ENCODE measurements around the gene MYH11. TPM values are rescaled to one million over a fixed set of nuclear protein-coding genes. Genes with fewer than 3 reads are reported as not detected.

Gene MYH11
- polyA plus RNA-seq, 3 donors = 0.06 TPM; not detected in 2

DNA sequence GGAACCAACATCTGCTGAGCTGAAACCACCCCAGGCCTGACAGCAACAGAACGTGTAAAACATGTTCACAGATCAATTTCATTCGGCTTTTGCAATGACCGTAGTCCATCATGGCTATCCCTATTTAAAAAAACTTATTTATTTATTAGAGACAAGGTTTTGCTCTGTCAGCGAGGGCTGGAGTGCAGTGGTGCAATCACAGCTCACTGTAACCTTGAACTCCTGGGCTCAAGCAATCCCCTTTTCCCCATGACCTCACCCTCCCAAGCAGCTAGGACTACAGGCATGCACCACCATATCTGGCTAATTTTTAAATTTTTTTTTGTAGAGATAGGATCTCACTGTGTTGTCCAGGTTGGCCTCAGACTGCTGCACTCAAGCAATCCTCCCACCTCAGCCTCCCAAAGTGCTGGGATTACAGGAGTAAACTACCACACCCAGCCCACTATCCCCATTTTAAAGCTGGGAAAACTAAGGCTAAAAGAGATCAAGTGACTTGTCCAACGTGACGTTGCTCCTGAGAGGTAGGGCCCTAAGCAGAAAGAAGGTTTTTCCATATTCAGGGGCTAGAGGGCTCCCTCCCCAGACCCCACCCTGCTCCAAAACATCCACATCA, 77.7 kb downstream of the MYH11 start:
- H3K27me3 Mint-ChIP-seq (ENCODE audit: low read depth in 3 of 3) = peaks cover 0 to 4% (median 4%) of the 10 kb centered on the region in 3 donors
- H3K27ac Mint-ChIP-seq = no peak overlapping the region
- TF ChIP-seq, protein P1, sequence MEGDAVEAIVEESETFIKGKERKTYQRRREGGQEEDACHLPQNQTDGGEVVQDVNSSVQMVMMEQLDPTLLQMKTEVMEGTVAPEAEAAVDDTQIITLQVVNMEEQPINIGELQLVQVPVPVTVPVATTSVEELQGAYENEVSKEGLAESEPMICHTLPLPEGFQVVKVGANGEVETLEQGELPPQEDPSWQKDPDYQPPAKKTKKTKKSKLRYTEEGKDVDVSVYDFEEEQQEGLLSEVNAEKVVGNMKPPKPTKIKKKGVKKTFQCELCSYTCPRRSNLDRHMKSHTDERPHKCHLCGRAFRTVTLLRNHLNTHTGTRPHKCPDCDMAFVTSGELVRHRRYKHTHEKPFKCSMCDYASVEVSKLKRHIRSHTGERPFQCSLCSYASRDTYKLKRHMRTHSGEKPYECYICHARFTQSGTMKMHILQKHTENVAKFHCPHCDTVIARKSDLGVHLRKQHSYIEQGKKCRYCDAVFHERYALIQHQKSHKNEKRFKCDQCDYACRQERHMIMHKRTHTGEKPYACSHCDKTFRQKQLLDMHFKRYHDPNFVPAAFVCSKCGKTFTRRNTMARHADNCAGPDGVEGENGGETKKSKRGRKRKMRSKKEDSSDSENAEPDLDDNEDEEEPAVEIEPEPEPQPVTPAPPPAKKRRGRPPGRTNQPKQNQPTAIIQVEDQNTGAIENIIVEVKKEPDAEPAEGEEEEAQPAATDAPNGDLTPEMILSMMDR (IDR thresholded peaks at IDR 0.05) = no peak
- no peaks in the 10 kb centered on the region for H3K4me1 Mint-ChIP-seq
- H3K4me1 ChIP-seq (ENCODE audit: control insufficient read depth in 1 of 2, insufficient read depth in 2 of 2, low read length in 2 of 2) = no peaks in the 10 kb centered on the region
- H3K27ac ChIP-seq (ENCODE audit: low read depth in 1 of 2, low read length in 2 of 2) = no peak overlapping the region
- intact Hi-C loops (cut with micrococcal nuclease) = no loop called here
- H3K36me3 ChIP-seq (replicated peaks in 1 of 2; ENCODE audit: control insufficient read depth in 1 of 2, insufficient read depth in 2 of 2, low read length in 2 of 2) = no peaks in the 10 kb centered on the region
- H3K4me2 ChIP-seq (replicated peaks; ENCODE audit: extremely low read depth, low read length, poor library complexity, severe bottlenecking) = no peak overlapping the region
- H2AFZ ChIP-seq (ENCODE audit: insufficient read depth, low read depth, low read length, poor library complexity, severe bottlenecking) = no peak overlapping the region
- H4K20me1 ChIP-seq (ENCODE audit: insufficient read depth, low read length) = no peaks in the 10 kb centered on the region
- H3K36me3 Mint-ChIP-seq = no peaks in the 10 kb centered on the region
- H3K79me2 ChIP-seq (ENCODE audit: insufficient read depth, low read length) = no peaks in the 10 kb centered on the region
- no peak overlapping the region for H3K4me3 Mint-ChIP-seq
- no peak overlapping the region for H3K9ac ChIP-seq (ENCODE audit: insufficient read depth, low read length, poor library complexity, severe bottlenecking)
- WGBS (ENCODE audit: insufficient coverage) = 92% methylated on average over 2 of the region's 6 CpGs
- peaks cover 0 to 2% (median 0%) of the 10 kb centered on the region in 7 donors for H3K9me3 Mint-ChIP-seq
- H3K4me3 ChIP-seq (replicated peaks in 1 of 3; ENCODE audit: low read depth in 2 of 3, low read length in 3 of 3) = no peak overlapping the region
- peaks cover 0 to 2% of the 10 kb centered on the region in 2 donors for H3K27me3 ChIP-seq (ENCODE audit: control insufficient read depth in 2 of 2, insufficient read depth in 2 of 2, low read length in 2 of 2)
- no peaks in the 10 kb centered on the region for H3K9me3 ChIP-seq (replicated peaks in 1 of 2; ENCODE audit: control insufficient read depth in 1 of 2, insufficient read depth in 1 of 2, low read length in 2 of 2)
- no peak for DNase-seq

- intact Hi-C loops (cut with micrococcal nuclease) = no loop called here
- peaks cover 0 to 4% (median 4%) of the 10 kb centered on the region in 3 donors for H3K27me3 Mint-ChIP-seq (ENCODE audit: low read depth in 3 of 3)
- WGBS (ENCODE audit: insufficient coverage) = 97% methylated on average over 5 of the region's 8 CpGs
Measured at GRCh38 chr16:15778204-15778743, 78.6 kb downstream of the MYH11 start.

More at GRCh38 chr16:15778204-15778743, 78.6 kb downstream of the MYH11 start:
- peaks cover 0 to 2% (median 0%) of the 10 kb centered on the region in 7 donors for H3K9me3 Mint-ChIP-seq
- DNase-seq = no peak
- no peaks in the 10 kb centered on the region for H3K4me1 Mint-ChIP-seq
- H2AFZ ChIP-seq (ENCODE audit: insufficient read depth, low read depth, low read length, poor library complexity, severe bottlenecking) = no peak overlapping the region
- H4K20me1 ChIP-seq (ENCODE audit: insufficient read depth, low read length) = no peaks in the 10 kb centered on the region
- TF ChIP-seq, protein P1 (IDR thresholded peaks at IDR 0.05) = no peak
- H3K4me1 ChIP-seq (ENCODE audit: control insufficient read depth in 1 of 2, insufficient read depth in 2 of 2, low read length in 2 of 2) = no peaks in the 10 kb centered on the region
- no peak overlapping the region for H3K4me2 ChIP-seq (replicated peaks; ENCODE audit: extremely low read depth, low read length, poor library complexity, severe bottlenecking)
- no peak overlapping the region for H3K9ac ChIP-seq (ENCODE audit: insufficient read depth, low read length, poor library complexity, severe bottlenecking)
- no peaks in the 10 kb centered on the region for H3K36me3 ChIP-seq (replicated peaks in 1 of 2; ENCODE audit: control insufficient read depth in 1 of 2, insufficient read depth in 2 of 2, low read length in 2 of 2)
- H3K79me2 ChIP-seq (ENCODE audit: insufficient read depth, low read length) = no peaks in the 10 kb centered on the region
- H3K4me3 Mint-ChIP-seq = no peak overlapping the region
- no peak overlapping the region for H3K4me3 ChIP-seq (replicated peaks in 1 of 3; ENCODE audit: low read depth in 2 of 3, low read length in 3 of 3)
- no peaks in the 10 kb centered on the region for H3K9me3 ChIP-seq (replicated peaks in 1 of 2; ENCODE audit: control insufficient read depth in 1 of 2, insufficient read depth in 1 of 2, low read length in 2 of 2)
- no peaks in the 10 kb centered on the region for H3K36me3 Mint-ChIP-seq
- H3K27ac Mint-ChIP-seq = no peak overlapping the region
- H3K27me3 ChIP-seq (ENCODE audit: control insufficient read depth in 2 of 2, insufficient read depth in 2 of 2, low read length in 2 of 2) = peaks cover 0 to 2% of the 10 kb centered on the region in 2 donors
- H3K27ac ChIP-seq (ENCODE audit: low read depth in 1 of 2, low read length in 2 of 2) = no peak overlapping the region
